ENCODE data around the gene CNTN2.

Gene CNTN2

GRCh38 chr1:205002705-205003104 is 40.3 kb upstream of the CNTN2 start:
- Histone ChIP-seq H3K4me1 (ENCODE audit: low read length) (no peaks in the 10 kb centered on the region), H3K36me3 (replicated peaks; ENCODE audit: insufficient read depth, low read length) (no peaks in the 10 kb centered on the region), H3K9me2 (replicated peaks; ENCODE audit: insufficient read depth, low read length) (no peaks in the 10 kb centered on the region), H4K20me1 (ENCODE audit: insufficient read depth, low read length) (no peaks in the 10 kb centered on the region), H3K4me3 (ENCODE audit: low read length) (no peak overlapping the region), H3K79me2 (ENCODE audit: low read length) (no peaks in the 10 kb centered on the region), H3F3A (ENCODE audit: insufficient read depth, low read length) (no peaks in the 10 kb centered on the region), H3K4me2 (ENCODE audit: low read depth, low read length) (no peak overlapping the region), H3K27me3 (replicated peaks; ENCODE audit: insufficient read depth, low read length) (peaks cover 76% of the 10 kb centered on the region), H3K27ac (ENCODE audit: low read length) (no peak overlapping the region), H3K9me3 (replicated peaks; ENCODE audit: insufficient read depth, low read length) (no peaks in the 10 kb centered on the region), H3K9ac (ENCODE audit: low read length) (no peak overlapping the region), H2AFZ (ENCODE audit: low read length) (no peak overlapping the region)
- TF ChIP-seq EZH2 (optimal IDR thresholded peaks at IDR 0.05; ENCODE audit: low read depth, low read length), result no peak
- no peak for TF ChIP-seq CTCF (IDR thresholded peaks at IDR 0.05; ENCODE audit: low read length)
- no peak for TF ChIP-seq EZH2phosphoT487 (IDR thresholded peaks at IDR 0.05; ENCODE audit: low read length)
- DNase-seq, result no peak

GRCh38 chr1:205003358-205004131 is 39.5 kb upstream of the CNTN2 start:
- H3K27me3 ChIP-seq (replicated peaks; ENCODE audit: insufficient read depth, low read length), result peaks cover 76% of the 10 kb centered on the region
- H3K9ac ChIP-seq (ENCODE audit: low read length), result no peak overlapping the region
- DNase-seq, result no peak
- H2AFZ ChIP-seq (ENCODE audit: low read length), result no peak overlapping the region
- H3K9me3 ChIP-seq (replicated peaks; ENCODE audit: insufficient read depth, low read length), result no peaks in the 10 kb centered on the region
- no peaks in the 10 kb centered on the region for H3K79me2 ChIP-seq (ENCODE audit: low read length)
- H3F3A ChIP-seq (ENCODE audit: insufficient read depth, low read length), result no peaks in the 10 kb centered on the region
- H3K4me1 ChIP-seq (ENCODE audit: low read length), result no peaks in the 10 kb centered on the region
- no peaks in the 10 kb centered on the region for H3K9me2 ChIP-seq (replicated peaks; ENCODE audit: insufficient read depth, low read length)
- no peak overlapping the region for H3K27ac ChIP-seq (ENCODE audit: low read length)
- H3K4me2 ChIP-seq (ENCODE audit: low read depth, low read length), result no peak overlapping the region
- no peak for TF ChIP-seq EZH2 (optimal IDR thresholded peaks at IDR 0.05; ENCODE audit: low read depth, low read length)
- TF ChIP-seq EZH2phosphoT487 (IDR thresholded peaks at IDR 0.05; ENCODE audit: low read length), result no peak
- no peak for TF ChIP-seq CTCF (IDR thresholded peaks at IDR 0.05; ENCODE audit: low read length)
- no peaks in the 10 kb centered on the region for H4K20me1 ChIP-seq (ENCODE audit: insufficient read depth, low read length)
- H3K36me3 ChIP-seq (replicated peaks; ENCODE audit: insufficient read depth, low read length), result no peaks in the 10 kb centered on the region
- no peak overlapping the region for H3K4me3 ChIP-seq (ENCODE audit: low read length)

GRCh38 chr1:205004351-205004750 is 38.7 kb upstream of the CNTN2 start:
- TF ChIP-seq EZH2 (optimal IDR thresholded peaks at IDR 0.05; ENCODE audit: low read depth, low read length), result no peak
- TF ChIP-seq EZH2phosphoT487 (IDR thresholded peaks at IDR 0.05; ENCODE audit: low read length), result no peak
- TF ChIP-seq CTCF (IDR thresholded peaks at IDR 0.05; ENCODE audit: low read length), result no peak
- H2AFZ ChIP-seq (ENCODE audit: low read length), result no peak overlapping the region
- H3K9me3 ChIP-seq (replicated peaks; ENCODE audit: insufficient read depth, low read length), result no peaks in the 10 kb centered on the region
- no peaks in the 10 kb centered on the region for H3K79me2 ChIP-seq (ENCODE audit: low read length)
- no peaks in the 10 kb centered on the region for H3F3A ChIP-seq (ENCODE audit: insufficient read depth, low read length)
- H3K4me3 ChIP-seq (ENCODE audit: low read length), result no peak overlapping the region
- H3K9ac ChIP-seq (ENCODE audit: low read length), result no peak overlapping the region
- no peaks in the 10 kb centered on the region for H4K20me1 ChIP-seq (ENCODE audit: insufficient read depth, low read length)
- H3K4me2 ChIP-seq (ENCODE audit: low read depth, low read length), result no peak overlapping the region
- no peak overlapping the region for H3K27ac ChIP-seq (ENCODE audit: low read length)
- DNase-seq, result no peak
- no peaks in the 10 kb centered on the region for H3K36me3 ChIP-seq (replicated peaks; ENCODE audit: insufficient read depth, low read length)
- no peaks in the 10 kb centered on the region for H3K9me2 ChIP-seq (replicated peaks; ENCODE audit: insufficient read depth, low read length)
- no peaks in the 10 kb centered on the region for H3K4me1 ChIP-seq (ENCODE audit: low read length)
- peaks cover 77% of the 10 kb centered on the region for H3K27me3 ChIP-seq (replicated peaks; ENCODE audit: insufficient read depth, low read length)

Measured in MM.1S (cell line).